Stimulated activated CD8-positive, alpha-beta memory T cell treated with anti-CD3 and anti-CD28 coated beads, Interleukin-4, amount 100 ng/mL, for 4 hours (primary cell): Measurements from ENCODE around the gene DENND2A.
A peak's percentile ranks its signal among the peaks of the same experiment; 100 is the strongest.
"Not testable (repeated sequence)": the region's sequence is repeated elsewhere in the genome, so short reads cannot be mapped to it uniquely, and the experiment has no call there.

ENCODE experiments used
- DNase-seq, 2 donors: peaks; one replicate each; pipeline ENCODE4 v3.0.0-alpha.2; 2020; ENCODE audit warnings: low read depth in 2 of 2, low spot score in 1 of 2

DENND2A gene

GRCh38 chr7:140517546-140518369, 122.9 kb downstream of the DENND2A start:
- peak; percentile 17 to 20 for DNase-seq

GRCh38 chr7:140512317-140513000, 128.2 kb downstream of the DENND2A start:
- no peak for DNase-seq

GRCh38 chr7:140509789-140510188, 130.8 kb downstream of the DENND2A start:
- DNase-seq, result no peak

GRCh38 chr7:140507556-140507955, 133.1 kb downstream of the DENND2A start:
- not testable (repeated sequence) for DNase-seq

- no peak for DNase-seq
Observed at GRCh38 chr7:140506788-140507464, 133.7 kb downstream of the DENND2A start.

- no peak for DNase-seq
Observed at GRCh38 chr7:140501966-140502365, 138.6 kb downstream of the DENND2A start.

- DNase-seq, result not testable (repeated sequence)
Observed at GRCh38 chr7:140497807-140498206, 142.8 kb downstream of the DENND2A start.

- DNase-seq, result no peak
Observed at GRCh38 chr7:140497241-140497769, 143.3 kb downstream of the DENND2A start.

- DNase-seq, result no peak
Observed at GRCh38 chr7:140495514-140496097, 145.0 kb downstream of the DENND2A start.

GRCh38 chr7:140494867-140495266, 145.7 kb downstream of the DENND2A start:
- DNase-seq, result no peak

GRCh38 chr7:140489026-140489359, 151.6 kb downstream of the DENND2A start:
- DNase-seq, result no peak

GRCh38 chr7:140485500-140486265, 154.9 kb downstream of the DENND2A start:
- DNase-seq, result no peak

- DNase-seq, result no peak
Observed at GRCh38 chr7:140484951-140485499, 155.6 kb downstream of the DENND2A start.

GRCh38 chr7:140484479-140484878, 156.1 kb downstream of the DENND2A start:
- DNase-seq, result no peak

GRCh38 chr7:140479739-140480084, 160.9 kb downstream of the DENND2A start:
- DNase-seq, result no peak

GRCh38 chr7:140479062-140479738, 161.4 kb downstream of the DENND2A start, which contains the start of gene MKRN1:
TSS of gene MKRN1 (minus strand) at chr7:140479505. CDS start at chr7:140479344, 161 bp downstream.
- DNase-seq, result peak; percentile 82 to 88

- DNase-seq, result peak in 1 of 2 donors; percentile 1
Observed at GRCh38 chr7:140478246-140479061, 162.2 kb downstream of the DENND2A start.

- DNase-seq, result no peak
Observed at GRCh38 chr7:140476698-140477261, 163.8 kb downstream of the DENND2A start.
